Effector CD8-positive, alpha-beta T cell (primary cell): ENCODE measurements around the gene AZU1.

ENCODE experiments used
- DNase-seq: peaks from one replicate; lab custom pipeline; 2025; lab: John Stamatoyannopoulos, UW

AZU1 gene

GRCh38 chr19:855566-856120 lies 28.0 kb downstream of the AZU1 start:
- DNase-seq, result no peak

- no peak for DNase-seq
Observed at GRCh38 chr19:858284-858683, 30.6 kb downstream of the AZU1 start.

GRCh38 chr19:858868-859843 lies 31.5 kb downstream of the AZU1 start, which contains the start of gene CFD:
CFD (plus strand) TSS chr19:859664; CDS start chr19:859690, 26 bp downstream.
- no peak for DNase-seq

GRCh38 chr19:861141-861755 lies 33.6 kb downstream of the AZU1 start:
- no peak for DNase-seq

- peak; percentile 71 for DNase-seq
Observed at GRCh38 chr19:861756-862580, 34.3 kb downstream of the AZU1 start.

- DNase-seq, result peak; percentile 67
Observed at GRCh38 chr19:862581-863314, 35.1 kb downstream of the AZU1 start.

- no peak for DNase-seq
Observed at GRCh38 chr19:863315-863620, 35.6 kb downstream of the AZU1 start.

GRCh38 chr19:866769-867300 lies 39.2 kb downstream of the AZU1 start:
- DNase-seq, result no peak

GRCh38 chr19:867301-867793 lies 39.7 kb downstream of the AZU1 start:
- no peak for DNase-seq

GRCh38 chr19:867855-868457 lies 40.3 kb downstream of the AZU1 start:
- DNase-seq, result no peak

- no peak for DNase-seq
Observed at GRCh38 chr19:868458-869244, 41.0 kb downstream of the AZU1 start.

GRCh38 chr19:869245-870177 lies 41.9 kb downstream of the AZU1 start:
- no peak for DNase-seq

- no peak for DNase-seq
Observed at GRCh38 chr19:870314-870713, 42.7 kb downstream of the AZU1 start.

- DNase-seq, result no peak
Observed at GRCh38 chr19:870963-871401, 43.3 kb downstream of the AZU1 start.

- no peak for DNase-seq
Observed at GRCh38 chr19:871446-872265, 44.0 kb downstream of the AZU1 start.

- peak; percentile 65 for DNase-seq
Observed at GRCh38 chr19:872266-872951, 44.8 kb downstream of the AZU1 start.

- DNase-seq, result peak; percentile 64
Observed at GRCh38 chr19:873084-873483, 45.4 kb downstream of the AZU1 start.
